Mesangial cell (primary cell): ENCODE measurements around the gene SPOUT1. TPM values are rescaled to one million over a fixed set of nuclear protein-coding genes. Genes with fewer than 3 reads are reported as not detected.

Experiments used
- total RNA-seq: library from RNA; depleted of rRNA; stranded (reverse); fragments of >200 nt; gene quantifications from 2 replicates; pipeline ENCODE4 v1.2.3, GENCODE V29; 2015

The SPOUT1 gene, protein sequence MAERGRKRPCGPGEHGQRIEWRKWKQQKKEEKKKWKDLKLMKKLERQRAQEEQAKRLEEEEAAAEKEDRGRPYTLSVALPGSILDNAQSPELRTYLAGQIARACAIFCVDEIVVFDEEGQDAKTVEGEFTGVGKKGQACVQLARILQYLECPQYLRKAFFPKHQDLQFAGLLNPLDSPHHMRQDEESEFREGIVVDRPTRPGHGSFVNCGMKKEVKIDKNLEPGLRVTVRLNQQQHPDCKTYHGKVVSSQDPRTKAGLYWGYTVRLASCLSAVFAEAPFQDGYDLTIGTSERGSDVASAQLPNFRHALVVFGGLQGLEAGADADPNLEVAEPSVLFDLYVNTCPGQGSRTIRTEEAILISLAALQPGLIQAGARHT
- total RNA-seq, result 31.1 and 43.5 TPM in 2 replicates

GRCh38 chr9:128829477-128830251 lies at the start of gene SPOUT1:
Gene SPOUT1 (minus strand): TSS chr9:128829794. CDS start chr9:128829780, 14 bp downstream.

GRCh38 chr9:128818099-128818838 lies 11.3 kb downstream of the SPOUT1 start, which contains the start of gene ENDOG:
Gene ENDOG (plus strand): TSS chr9:128818500. CDS start chr9:128818685, 185 bp downstream.

DNA sequence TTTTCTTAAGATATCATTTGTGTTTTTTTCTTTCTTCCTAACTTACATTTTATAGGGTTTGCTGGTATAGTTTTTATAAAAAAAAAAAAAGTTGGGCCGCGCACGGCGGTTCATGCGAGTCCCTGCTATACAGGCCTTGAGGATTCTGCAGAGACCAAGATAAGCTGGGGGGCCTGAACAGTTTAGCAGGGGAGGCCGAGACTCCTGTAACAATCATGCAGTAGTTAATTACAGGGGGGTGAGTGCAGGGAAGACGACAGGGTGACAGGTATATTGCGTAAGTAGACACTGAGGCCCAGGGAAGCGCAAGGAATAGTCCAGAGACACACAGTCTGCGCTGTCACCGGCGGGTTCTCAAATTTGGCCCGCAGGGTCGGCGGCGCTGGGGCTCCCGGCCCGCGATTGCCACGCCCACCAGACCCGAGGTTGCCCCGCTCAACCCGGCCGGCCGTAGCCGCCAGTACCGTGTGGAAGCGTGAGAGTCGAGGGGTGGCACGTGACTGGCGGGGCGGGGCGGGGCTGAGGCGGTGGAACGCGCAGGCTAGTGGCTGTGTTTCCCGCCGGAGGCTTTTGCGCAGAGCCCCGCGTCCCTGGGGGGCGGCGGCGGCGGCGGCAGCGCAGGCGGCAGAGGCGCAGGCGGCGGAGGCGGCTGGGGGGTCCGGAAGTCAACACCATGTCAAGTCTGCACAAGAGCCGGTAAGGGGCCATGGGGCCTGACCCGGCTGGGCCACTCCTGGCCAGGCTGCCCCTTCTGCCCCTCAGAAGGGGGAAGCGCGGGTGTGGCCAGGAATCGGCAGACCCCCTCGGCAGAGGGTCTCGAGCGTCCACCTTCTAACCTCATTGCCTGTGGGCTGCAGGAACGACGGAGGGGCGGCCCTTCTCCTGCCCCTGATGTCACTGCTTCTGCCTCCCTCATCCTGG lies 42.7 kb downstream of the SPOUT1 start, which contains the start of gene TBC1D13:
Gene TBC1D13 (plus strand): TSS at position 573 of the 921 bp plus-strand sequence. CDS start 101 bp downstream, at position 674.

DNA sequence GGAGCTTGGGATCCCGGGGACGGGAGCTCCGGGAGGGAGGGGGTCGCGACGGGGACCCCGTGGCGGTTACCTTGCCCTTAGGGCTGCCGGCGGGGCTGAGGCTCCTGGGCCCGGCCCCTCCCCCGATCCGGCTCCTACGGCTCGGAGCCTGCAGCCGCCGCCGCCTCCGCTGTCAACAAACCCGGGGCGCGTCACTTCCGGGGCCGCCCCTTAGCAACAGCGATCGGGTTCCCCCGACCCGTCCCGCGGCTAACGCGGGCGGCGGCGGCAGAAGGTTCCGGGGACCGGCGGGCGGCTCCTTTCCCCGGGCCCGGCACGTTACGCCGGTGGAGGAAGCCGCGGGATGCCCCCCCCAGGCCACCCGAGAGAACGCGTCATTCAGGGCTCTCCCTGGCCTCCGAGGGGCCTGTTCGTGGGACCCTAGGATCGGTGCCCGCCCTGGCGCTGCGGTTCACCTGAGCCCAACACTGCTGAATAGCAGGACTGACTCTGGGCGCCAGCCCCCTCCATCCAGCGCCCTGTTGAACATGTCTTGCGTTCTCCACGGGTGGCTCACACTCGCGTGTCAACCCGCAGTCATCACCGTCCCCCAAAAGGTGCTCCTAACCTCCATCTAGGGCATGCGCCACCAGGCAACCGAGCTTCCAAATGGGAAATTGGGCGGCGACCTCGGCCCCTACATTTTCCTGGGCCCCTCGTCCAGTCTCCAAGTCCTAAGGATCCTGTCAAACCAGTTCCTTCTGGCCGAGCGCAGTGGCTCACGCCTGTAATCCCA lies 57.7 kb downstream of the SPOUT1 start, which contains the start of gene ZER1:
Gene ZER1 (minus strand): TSS at position 183 of the 775 bp plus-strand sequence. CDS start 16,362 bp downstream, outside the sequence.

Other genes starting within 250 kb of the SPOUT1 start
- gene DYNC2I2, start 172.9 kb downstream of the SPOUT1 start, total RNA-seq, result 103 and 125 TPM in 2 replicates
- gene SET, start 140.6 kb downstream of the SPOUT1 start, total RNA-seq, result 141 and 170 TPM in 2 replicates
- 7.6 and 23.8 TPM in 2 replicates for gene PKN3, start 127.3 kb downstream of the SPOUT1 start, total RNA-seq
- 111 and 159 TPM in 2 replicates for gene ZDHHC12, start 105.7 kb downstream of the SPOUT1 start, total RNA-seq
- 24.0 and 72.0 TPM in 2 replicates for gene ZER1, start 57.9 kb downstream of the SPOUT1 start, total RNA-seq
- gene TBC1D13, start 42.5 kb downstream of the SPOUT1 start, total RNA-seq, result 13.7 and 18.9 TPM in 2 replicates
- 32.8 and 39.4 TPM in 2 replicates for gene ENDOG, start 11.3 kb downstream of the SPOUT1 start, total RNA-seq
- 14.5 and 15.1 TPM in 2 replicates for gene KYAT1, start 52.2 kb upstream of the SPOUT1 start, total RNA-seq
- 66.5 and 72.4 TPM in 2 replicates for gene LRRC8A, start 52.3 kb upstream of the SPOUT1 start, total RNA-seq
- gene PHYHD1, start 91.2 kb upstream of the SPOUT1 start, total RNA-seq, result 6.0 and 24.7 TPM in 2 replicates
- gene DOLK, start 117.8 kb upstream of the SPOUT1 start, total RNA-seq, result 26.7 and 27.7 TPM in 2 replicates
- gene NUP188, start 117.9 kb upstream of the SPOUT1 start, total RNA-seq, result 30.3 and 77.1 TPM in 2 replicates
- gene SH3GLB2, start 198.5 kb upstream of the SPOUT1 start, total RNA-seq, result 56.5 and 82.0 TPM in 2 replicates
- gene MIGA2, start 206.8 kb upstream of the SPOUT1 start, total RNA-seq, result 21.2 and 22.8 TPM in 2 replicates